ENCODE results near the gene DIDO1. TPM values are rescaled to one million over a fixed set of nuclear protein-coding genes. Genes with fewer than 3 reads are reported as not detected.

The DIDO1 gene
- total RNA-seq, 1 experiment from 2014 or later = 85.9 TPM

DNA sequence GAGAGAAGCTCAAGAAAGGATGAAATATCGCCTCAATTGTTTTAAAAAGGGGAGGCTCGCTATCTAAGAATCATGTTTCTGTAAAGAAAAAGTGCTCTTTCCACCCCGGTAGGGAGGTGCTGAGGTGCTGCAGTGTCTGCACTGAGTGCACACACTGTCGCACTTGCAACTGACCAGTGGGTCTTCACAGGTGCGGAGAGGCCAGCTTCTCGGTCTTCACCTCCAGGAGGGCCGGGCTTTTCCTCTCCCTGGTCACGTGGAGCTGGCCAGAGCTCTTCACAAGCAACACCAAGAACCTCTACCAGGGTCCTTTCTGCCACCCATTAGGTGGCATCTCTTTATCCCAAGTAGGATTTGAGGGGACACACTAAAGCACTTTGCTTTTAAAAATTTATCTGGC is 36.9 kb downstream of the DIDO1 start:
- Histone ChIP-seq H3K14ac (ENCODE audit: insufficient read depth, low read length) (no peak overlapping the region), H4K20me1 (ENCODE audit: control insufficient read depth, insufficient read depth, insufficient read length) (no peaks in the 10 kb centered on the region), H4K91ac (ENCODE audit: insufficient read length, low read depth, low read length) (no peak overlapping the region), H2BK120ac (ENCODE audit: low read depth, low read length, poor library complexity, severe bottlenecking) (no peak overlapping the region), H2BK5ac (ENCODE audit: insufficient read length, low read length) (no peak overlapping the region), H2BK12ac (ENCODE audit: insufficient read length, low read depth, low read length) (no peak overlapping the region), H3K79me2 (ENCODE audit: insufficient read depth, low read length) (no peaks in the 10 kb centered on the region), H2BK15ac (ENCODE audit: low read depth, low read length) (no peak overlapping the region), H3K56ac (ENCODE audit: insufficient read length, low read depth, low read length) (no peak overlapping the region), H3K18ac (ENCODE audit: insufficient read length, low read depth, low read length) (no peak overlapping the region), H3K9me3 (ENCODE audit: control insufficient read depth, low read depth, low read length) (no peaks in the 10 kb centered on the region), H2AK5ac (ENCODE audit: insufficient read length, low read length) (no peak overlapping the region), H3K9ac (ENCODE audit: extremely low read depth, insufficient read length, low read length) (no peak overlapping the region), H3K27me3 (ENCODE audit: insufficient read depth, low read length) (no peaks in the 10 kb centered on the region), H4K8ac (replicated peaks; ENCODE audit: insufficient read length, low read depth, low read length) (no peak overlapping the region), H3K4me2 (ENCODE audit: insufficient read depth, insufficient read length, low read length) (no peak overlapping the region), H3T11ph (ENCODE audit: low read length) (no peak overlapping the region), H4K5ac (ENCODE audit: insufficient read length, low read depth, low read length) (no peak overlapping the region), H3K4me1 (ENCODE audit: insufficient read depth, low read length) (no peaks in the 10 kb centered on the region; the same call in 1 of the 2 replicates), H2AFZ (ENCODE audit: low read length) (no peak overlapping the region), H3K4ac (ENCODE audit: low read depth, low read length) (no peak overlapping the region), H3K27ac (ENCODE audit: insufficient read length, low read depth, low read length) (no peak overlapping the region), H3K23ac (ENCODE audit: insufficient read length, low read depth, low read length) (no peak overlapping the region), H3K79me1 (ENCODE audit: insufficient read depth, low read depth, low read length, poor library complexity, severe bottlenecking) (no peaks in the 10 kb centered on the region), H3K23me2 (ENCODE audit: insufficient read length, low read depth, low read length, poor library complexity, severe bottlenecking) (no peaks in the 10 kb centered on the region), H2BK20ac (ENCODE audit: low read depth, low read length, poor library complexity, severe bottlenecking) (no peak overlapping the region)
- no peaks in the 10 kb centered on the region for H3K27me3 Mint-ChIP-seq (ENCODE audit: low read depth)
- no peak for DNase-seq
- H3K36me3 Mint-ChIP-seq (ENCODE audit: insufficient read depth in 1 of 3, low read depth in 3 of 3) = peaks cover 67 to 95% (median 69%) of the 10 kb centered on the region in 3 experiments
- no peaks in the 10 kb centered on the region for H3K9me3 Mint-ChIP-seq
- peaks cover 18 to 21% of the 10 kb centered on the region in 2 experiments for H3K4me1 Mint-ChIP-seq
- no peak overlapping the region for H3K4me3 Mint-ChIP-seq
- WGBS (ENCODE audit: extremely low coverage, insufficient read length, low lambda C conversion rate) = no CpG with 5 or more reads among the region's 8 CpGs
- no peak overlapping the region for H3K27ac Mint-ChIP-seq
- TF ChIP-seq, protein P1, sequence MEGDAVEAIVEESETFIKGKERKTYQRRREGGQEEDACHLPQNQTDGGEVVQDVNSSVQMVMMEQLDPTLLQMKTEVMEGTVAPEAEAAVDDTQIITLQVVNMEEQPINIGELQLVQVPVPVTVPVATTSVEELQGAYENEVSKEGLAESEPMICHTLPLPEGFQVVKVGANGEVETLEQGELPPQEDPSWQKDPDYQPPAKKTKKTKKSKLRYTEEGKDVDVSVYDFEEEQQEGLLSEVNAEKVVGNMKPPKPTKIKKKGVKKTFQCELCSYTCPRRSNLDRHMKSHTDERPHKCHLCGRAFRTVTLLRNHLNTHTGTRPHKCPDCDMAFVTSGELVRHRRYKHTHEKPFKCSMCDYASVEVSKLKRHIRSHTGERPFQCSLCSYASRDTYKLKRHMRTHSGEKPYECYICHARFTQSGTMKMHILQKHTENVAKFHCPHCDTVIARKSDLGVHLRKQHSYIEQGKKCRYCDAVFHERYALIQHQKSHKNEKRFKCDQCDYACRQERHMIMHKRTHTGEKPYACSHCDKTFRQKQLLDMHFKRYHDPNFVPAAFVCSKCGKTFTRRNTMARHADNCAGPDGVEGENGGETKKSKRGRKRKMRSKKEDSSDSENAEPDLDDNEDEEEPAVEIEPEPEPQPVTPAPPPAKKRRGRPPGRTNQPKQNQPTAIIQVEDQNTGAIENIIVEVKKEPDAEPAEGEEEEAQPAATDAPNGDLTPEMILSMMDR (conservative IDR thresholded peaks at IDR 0.05) = no peak
